PC-9 (cell line): Measurements from ENCODE around the gene PLPPR1. TPM values are rescaled to one million over a fixed set of nuclear protein-coding genes. Genes with fewer than 3 reads are reported as not detected.
"Not testable (repeated sequence)": the region's sequence is repeated elsewhere in the genome, so short reads cannot be mapped to it uniquely, and the experiment has no call there.

Experiments
- BruUV-seq: library from RNA; stranded (reverse); fragments of 400-500 nt; replicated peaks from 2 replicates; lab custom pipeline; 2021; lab: Mats Ljungman, UMichigan
- CTCF ChIA-PET: fragments of 300-600 bp; sonication (Branson Sonifier 250); formaldehyde crosslinking; loops from one replicate; lab custom pipeline; 2022; ENCODE audit warnings: antibody characterized with exemption; lab: Charles Lee
- POLR2A ChIA-PET: fragments of 300-600 bp; sonication (Branson Sonifier 250); formaldehyde crosslinking; loops from one replicate; lab custom pipeline; 2022; ENCODE audit warnings: antibody characterized with exemption; ENCODE audit not compliant: unreplicated experiment; lab: Charles Lee
- DNase-seq, 2 experiments: peaks; one replicate each; pipeline versions ENCODE4 v3.0.0 to v3.0.0-alpha.2; 2015 to 2022; ENCODE audit warnings: mixed read lengths in 1 of 2
- H2AFZ ChIP-seq: fragments of 200-600 bp; sonication (generic); 2 replicates; pipeline ENCODE4 v1.8.1; 2017; ENCODE audit warnings: antibody characterized with exemption
- H3F3A ChIP-seq: fragments of 200-600 bp; sonication (generic); 2 replicates; pipeline ENCODE4 v1.8.1; 2017; ENCODE audit warnings: antibody characterized with exemption, mild to moderate bottlenecking, low read depth; ENCODE audit not compliant: insufficient read depth
- H3K27ac ChIP-seq: fragments of 200-600 bp; sonication (generic); 2 replicates; pipeline ENCODE4 v1.6.1; 2016; ENCODE audit warnings: mixed run types
- H3K27me3 ChIP-seq: fragments of 200-600 bp; sonication (generic); 2 replicates; pipeline ENCODE4 v1.6.1; 2016; ENCODE audit warnings: low read depth, mixed run types; ENCODE audit not compliant: insufficient read depth
- H3K36me3 ChIP-seq: fragments of 200-600 bp; sonication (generic); 2 replicates; pipeline ENCODE4 v1.6.1; 2016; ENCODE audit warnings: low read depth, mixed run types
- H3K4me1 ChIP-seq: fragments of 200-600 bp; sonication (generic); replicated peaks from 2 replicates; pipeline ENCODE4 v1.6.1; 2016; ENCODE audit warnings: mixed run types; ENCODE audit not compliant: insufficient read depth
- H3K4me2 ChIP-seq: fragments of 200-600 bp; sonication (generic); 2 replicates; pipeline ENCODE4 v1.6.1; 2017; ENCODE audit warnings: mixed run types
- H3K4me3 ChIP-seq: fragments of 200-600 bp; sonication (generic); 2 replicates; pipeline ENCODE4 v1.6.1; 2016; ENCODE audit warnings: mixed run types
- H3K79me2 ChIP-seq: fragments of 200-600 bp; sonication (generic); 2 replicates; pipeline ENCODE4 v1.6.1; 2017; ENCODE audit warnings: low read depth, mixed run types
- H3K9me2 ChIP-seq: fragments of 200-600 bp; sonication (generic); 2 replicates; pipeline ENCODE4 v1.8.1; 2017; ENCODE audit warnings: mild to moderate bottlenecking; ENCODE audit not compliant: insufficient read depth
- H3K9me3 ChIP-seq: fragments of 200-600 bp; sonication (generic); 2 replicates; pipeline ENCODE4 v1.8.1; 2016; ENCODE audit warnings: low read depth; ENCODE audit not compliant: insufficient read depth
- H4K20me1 ChIP-seq: fragments of 200-600 bp; sonication (generic); 2 replicates; pipeline ENCODE4 v1.8.1; 2017; ENCODE audit not compliant: insufficient read depth
- CTCF ChIP-seq: fragments of 200-600 bp; sonication (generic); conservative IDR thresholded peaks from 2 replicates; pipeline ENCODE4 v1.6.1; 2017; ENCODE audit warnings: mixed run types, antibody characterized with exemption, mild to moderate bottlenecking, moderate library complexity
- EZH2 ChIP-seq: fragments of 200-600 bp; sonication (generic); IDR thresholded peaks from 2 replicates; pipeline ENCODE4 v1.8.0; 2017; ENCODE audit warnings: antibody characterized with exemption, low read depth
- intact Hi-C: fragments of 100-400 bp; cut with micrococcal nuclease; formaldehyde crosslinking; loops from one replicate; pipeline ENCODE4 v1.10.0; 2022; ENCODE audit not compliant: unreplicated experiment
- total RNA-seq: library from RNA; stranded (reverse); gene quantifications from 2 replicates; pipeline ENCODE4 v1.2.3, GENCODE V29; 2021

Gene PLPPR1
- total RNA-seq, 1 experiment from 2014 or later, result not detected

- TF ChIP-seq EZH2 (no peak), CTCF (no peak)
- H3K79me2 ChIP-seq, result no peaks in the 10 kb centered on the region
- no peaks in the 10 kb centered on the region for H3K4me1 ChIP-seq
- H2AFZ ChIP-seq, result no peak overlapping the region
- no peaks in the 10 kb centered on the region for H4K20me1 ChIP-seq
- BruUV-seq, result no TSS peak
- no peak overlapping the region for H3K27ac ChIP-seq
- H3K4me2 ChIP-seq, result no peak overlapping the region
- no peaks in the 10 kb centered on the region for H3K9me3 ChIP-seq
- ChIA-PET CTCF (no interaction called here), POLR2A (no interaction called here)
- H3K36me3 ChIP-seq, result no peaks in the 10 kb centered on the region
- no peaks in the 10 kb centered on the region for H3K27me3 ChIP-seq
- no peak overlapping the region for H3K4me3 ChIP-seq
- H3K9me2 ChIP-seq, result no peaks in the 10 kb centered on the region
- intact Hi-C loops, result no loop called here
- no peak for DNase-seq
- H3F3A ChIP-seq, result no peaks in the 10 kb centered on the region
Measured at GRCh38 chr9:101325053-101325452, 296.5 kb downstream of the PLPPR1 start.

- intact Hi-C loops, result no loop called here
- TF ChIP-seq CTCF (no peak), EZH2 (no peak)
- no peak for DNase-seq
- H3K27me3 ChIP-seq, result no peaks in the 10 kb centered on the region
- H3K9me3 ChIP-seq, result no peaks in the 10 kb centered on the region
- no peaks in the 10 kb centered on the region for H3K4me1 ChIP-seq
- no peaks in the 10 kb centered on the region for H3F3A ChIP-seq
- no TSS peak for BruUV-seq
- no peaks in the 10 kb centered on the region for H4K20me1 ChIP-seq
- CTCF ChIA-PET, result no interaction called here
- no peaks in the 10 kb centered on the region for H3K79me2 ChIP-seq
- no peaks in the 10 kb centered on the region for H3K9me2 ChIP-seq
- H3K4me2 ChIP-seq, result no peak overlapping the region
- H3K27ac ChIP-seq, result no peak overlapping the region
- H3K4me3 ChIP-seq, result no peak overlapping the region
- H3K36me3 ChIP-seq, result no peaks in the 10 kb centered on the region
- POLR2A ChIA-PET, result no interaction called here
- H2AFZ ChIP-seq, result no peak overlapping the region
Measured at GRCh38 chr9:101326035-101326434, 297.5 kb downstream of the PLPPR1 start.

GRCh38 chr9:101326501-101326900 is 298.0 kb downstream of the PLPPR1 start:
- TF ChIP-seq EZH2 (no peak), CTCF (no peak)
- BruUV-seq, result no TSS peak
- H3F3A ChIP-seq, result no peaks in the 10 kb centered on the region
- H3K4me2 ChIP-seq, result no peak overlapping the region
- no peaks in the 10 kb centered on the region for H3K9me3 ChIP-seq
- intact Hi-C loops, result no loop called here
- H3K36me3 ChIP-seq, result no peaks in the 10 kb centered on the region
- no peaks in the 10 kb centered on the region for H3K27me3 ChIP-seq
- no peak for DNase-seq
- H3K79me2 ChIP-seq, result no peaks in the 10 kb centered on the region
- no peaks in the 10 kb centered on the region for H3K9me2 ChIP-seq
- no peak overlapping the region for H3K4me3 ChIP-seq
- no peaks in the 10 kb centered on the region for H3K4me1 ChIP-seq
- ChIA-PET CTCF (no interaction called here), POLR2A (no interaction called here)
- no peaks in the 10 kb centered on the region for H4K20me1 ChIP-seq
- H3K27ac ChIP-seq, result no peak overlapping the region
- no peak overlapping the region for H2AFZ ChIP-seq

GRCh38 chr9:101327422-101327909 is 298.9 kb downstream of the PLPPR1 start:
- BruUV-seq, DNase-seq, H3K9me2 ChIP-seq, H3K4me2 ChIP-seq, H3K79me2 ChIP-seq, H3K9me3 ChIP-seq, H3K4me3 ChIP-seq, H2AFZ ChIP-seq, H4K20me1 ChIP-seq, H3K4me1 ChIP-seq, intact Hi-C loops, H3K27ac ChIP-seq, H3K36me3 ChIP-seq, CTCF ChIA-PET, H3K27me3 ChIP-seq, H3F3A ChIP-seq, POLR2A ChIA-PET: not testable (repeated sequence)
